Prostate gland (tissue), 2 donors: ENCODE results near the gene SRP68.

ENCODE experiments used
- POLR2A ChIP-seq: fragments of 450-650 bp; IDR thresholded peaks from one replicate; pipeline ENCODE4 v1.6.1; 2016; ENCODE audit warnings: antibody characterized with exemption, mild to moderate bottlenecking
- POLR2AphosphoS5 ChIP-seq: sonication (generic); formaldehyde crosslinking; IDR thresholded peaks from one replicate; pipeline ENCODE4 v1.6.1; 2017; ENCODE audit warnings: antibody characterized with exemption
- TF ChIP-seq, protein P1 (sequence below), 4 experiments: fragments of 200-600 bp in 2 of 4; fragments of 450-650 bp in 2 of 4; sonication (generic) in 2 of 4; IDR thresholded peaks; 1 replicate in 3 of 4; 2 replicates in 1 of 4; pipeline ENCODE4 v1.5.1; 2016 to 2019; ENCODE audit warnings: antibody characterized with exemption in 4 of 4, mild to moderate bottlenecking in 2 of 4, moderate library complexity in 2 of 4

DNA sequence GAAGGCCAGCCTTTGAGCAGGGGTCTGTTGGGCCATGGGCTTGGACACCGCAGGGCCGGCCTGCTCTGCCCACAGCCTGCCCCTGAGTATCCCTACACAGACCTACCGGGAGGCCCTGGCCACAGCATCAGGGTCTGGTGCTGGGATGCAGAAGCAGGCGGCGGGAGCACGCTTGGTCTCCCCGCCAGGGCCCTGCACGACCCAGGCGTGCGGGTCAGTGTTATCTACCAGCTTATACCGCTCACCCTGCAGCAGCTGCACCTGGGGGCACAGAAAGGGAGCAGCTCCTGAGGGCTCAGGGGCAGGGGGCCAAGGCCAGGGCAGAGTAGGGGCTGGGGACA, 54.0 kb downstream of the SRP68 start:
- TF ChIP-seq, protein P1, sequence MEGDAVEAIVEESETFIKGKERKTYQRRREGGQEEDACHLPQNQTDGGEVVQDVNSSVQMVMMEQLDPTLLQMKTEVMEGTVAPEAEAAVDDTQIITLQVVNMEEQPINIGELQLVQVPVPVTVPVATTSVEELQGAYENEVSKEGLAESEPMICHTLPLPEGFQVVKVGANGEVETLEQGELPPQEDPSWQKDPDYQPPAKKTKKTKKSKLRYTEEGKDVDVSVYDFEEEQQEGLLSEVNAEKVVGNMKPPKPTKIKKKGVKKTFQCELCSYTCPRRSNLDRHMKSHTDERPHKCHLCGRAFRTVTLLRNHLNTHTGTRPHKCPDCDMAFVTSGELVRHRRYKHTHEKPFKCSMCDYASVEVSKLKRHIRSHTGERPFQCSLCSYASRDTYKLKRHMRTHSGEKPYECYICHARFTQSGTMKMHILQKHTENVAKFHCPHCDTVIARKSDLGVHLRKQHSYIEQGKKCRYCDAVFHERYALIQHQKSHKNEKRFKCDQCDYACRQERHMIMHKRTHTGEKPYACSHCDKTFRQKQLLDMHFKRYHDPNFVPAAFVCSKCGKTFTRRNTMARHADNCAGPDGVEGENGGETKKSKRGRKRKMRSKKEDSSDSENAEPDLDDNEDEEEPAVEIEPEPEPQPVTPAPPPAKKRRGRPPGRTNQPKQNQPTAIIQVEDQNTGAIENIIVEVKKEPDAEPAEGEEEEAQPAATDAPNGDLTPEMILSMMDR (IDR thresholded peaks at IDR 0.05): no peak
- TF ChIP-seq POLR2AphosphoS5 (no peak), POLR2A (no peak)
